Measurements from ENCODE around the gene IL16.

GRCh38 chr15:81302701-81303109 lies 106.0 kb downstream of the IL16 start:
- TF ChIP-seq TAF1 (IDR thresholded peaks at IDR 0.05; ENCODE audit: low read depth) (no peak), CEBPB (IDR thresholded peaks at IDR 0.05) (no peak), NFIC (IDR thresholded peaks at IDR 0.05) (no peak), YY1 (IDR thresholded peaks at IDR 0.05; ENCODE audit: low read depth) (no peak), RAD21 (IDR thresholded peaks at IDR 0.05; ENCODE audit: low read depth) (no peak), TCF12 (IDR thresholded peaks at IDR 0.05; ENCODE audit: low read depth) (no peak), MAX (IDR thresholded peaks at IDR 0.05) (no peak), USF1 (IDR thresholded peaks at IDR 0.05) (no peak), TEAD4 (IDR thresholded peaks at IDR 0.05) (no peak)
